GM12873 (cell line): ENCODE data around the gene SLC27A2.

Experiments
- CTCF ChIP-seq: IDR thresholded peaks from 2 replicates; pipeline ENCODE4 v1.5.1; 2012; ENCODE audit warnings: low read depth, mild to moderate bottlenecking, moderate library complexity, low read length, control low read depth; ENCODE audit not compliant: insufficient read depth; ENCODE audit errors: missing control alignments

SLC27A2 gene

GRCh38 chr15:50149090-50149489 lies 32.9 kb upstream of the SLC27A2 start:
- no peak for TF ChIP-seq CTCF

DNA sequence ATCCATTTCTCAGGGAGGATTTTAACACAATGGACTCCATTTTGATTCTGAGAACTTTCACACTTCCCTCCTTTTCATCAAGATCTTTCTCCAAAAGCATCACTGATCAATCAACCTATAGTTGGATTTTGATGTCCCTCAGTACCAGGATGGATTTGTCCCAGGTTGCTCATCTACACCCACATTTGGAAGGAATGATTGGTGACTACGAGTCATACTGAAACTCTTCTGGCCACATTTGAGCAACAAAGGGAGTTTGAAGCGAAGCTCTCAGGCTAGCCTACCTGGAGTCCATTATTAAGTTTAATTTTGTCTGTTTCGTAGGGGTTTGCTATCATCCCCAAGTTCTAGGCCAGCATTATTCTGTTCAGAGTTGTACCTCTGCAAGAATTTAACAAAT lies 31.6 kb upstream of the SLC27A2 start:
- TF ChIP-seq CTCF = no peak

GRCh38 chr15:50150851-50151250 lies 31.1 kb upstream of the SLC27A2 start:
- TF ChIP-seq CTCF = no peak

DNA sequence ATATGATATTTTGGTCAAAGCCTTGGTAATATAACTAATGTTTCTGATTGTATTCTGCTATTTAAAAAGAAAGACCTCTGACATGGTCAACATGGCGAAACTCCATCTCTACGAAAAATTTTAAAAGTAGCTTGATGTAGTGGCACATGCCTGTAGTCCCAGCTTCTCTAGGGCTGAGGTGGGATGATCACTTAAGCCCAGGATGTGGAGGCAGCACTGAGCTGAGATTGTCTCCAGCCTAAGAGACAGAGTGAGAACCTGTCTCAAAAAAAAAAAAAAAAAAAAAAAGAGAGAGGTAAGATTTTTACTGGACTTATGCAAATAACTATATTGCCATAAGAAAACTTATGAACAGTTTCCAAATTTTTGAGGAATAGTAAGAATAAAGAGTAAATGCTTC lies 30.5 kb upstream of the SLC27A2 start:
- TF ChIP-seq CTCF = no peak

DNA sequence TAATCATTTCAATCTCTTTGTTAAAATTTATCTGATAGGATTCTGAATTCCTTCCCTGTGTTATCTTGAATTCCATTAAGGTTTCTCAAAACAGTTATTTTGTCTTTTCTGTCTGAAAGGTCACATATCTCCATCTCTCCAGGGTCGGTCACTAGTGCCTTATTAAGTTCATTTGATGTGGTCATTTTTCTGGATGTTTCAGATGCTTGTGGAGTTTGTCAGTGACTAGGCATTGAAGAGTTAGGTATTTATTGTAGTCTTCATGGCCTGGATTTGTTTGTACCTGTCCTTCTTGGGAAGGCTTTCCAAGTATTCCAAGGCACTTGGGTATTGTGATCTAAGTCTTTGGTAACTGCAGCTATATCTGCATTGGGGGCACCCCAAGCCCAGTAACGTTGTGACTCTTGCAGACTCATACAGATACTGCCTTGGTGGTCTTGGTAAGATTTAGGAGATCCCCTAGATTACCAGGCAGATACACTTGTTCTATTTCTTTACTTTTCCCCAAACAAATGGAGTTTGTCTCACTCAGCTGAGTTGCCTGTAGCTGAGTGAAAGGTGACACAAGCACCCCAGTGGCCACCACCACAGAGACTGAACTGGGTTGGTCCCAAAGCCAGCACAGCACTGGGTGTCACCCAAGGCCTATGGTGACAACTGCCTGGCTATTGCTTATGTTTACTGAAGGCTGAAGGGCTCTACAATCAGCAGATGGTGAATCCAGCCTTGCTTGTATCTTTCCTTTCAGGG lies 18.9 kb upstream of the SLC27A2 start:
- TF ChIP-seq CTCF = no peak

DNA sequence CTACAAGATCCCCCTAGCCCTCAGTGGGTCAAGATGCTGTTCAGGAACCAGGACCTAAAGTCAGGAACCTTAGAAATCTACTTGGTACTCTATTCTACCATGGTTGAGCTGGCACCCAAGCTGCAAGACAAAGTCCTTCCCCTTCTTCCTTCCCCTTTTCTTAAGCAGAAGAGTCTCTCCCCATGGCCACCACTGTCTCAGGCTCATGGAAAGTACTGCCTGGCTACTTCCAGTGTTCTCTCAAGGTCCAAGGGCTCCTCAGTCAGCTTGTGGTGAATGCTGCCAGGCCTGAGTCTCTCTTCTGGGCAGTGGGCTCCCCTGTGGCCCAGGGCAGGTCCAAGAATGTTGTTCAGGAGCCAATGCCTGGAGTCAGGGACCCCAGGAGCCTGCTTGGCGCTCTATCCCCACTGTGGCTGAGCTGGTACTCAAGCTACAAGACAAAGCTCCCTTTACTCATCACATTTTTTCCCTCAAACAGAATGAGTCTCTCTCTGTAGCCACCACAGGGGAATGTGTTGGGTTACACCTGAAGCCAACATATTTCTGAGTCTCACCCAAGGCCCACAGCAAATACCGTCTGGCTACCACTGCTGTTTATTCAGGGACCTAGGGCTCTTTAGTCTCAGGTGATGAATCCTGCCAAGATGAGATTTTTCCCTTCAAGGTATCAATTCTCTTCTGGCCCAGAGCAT lies 18.1 kb upstream of the SLC27A2 start:
- no peak for TF ChIP-seq CTCF

DNA sequence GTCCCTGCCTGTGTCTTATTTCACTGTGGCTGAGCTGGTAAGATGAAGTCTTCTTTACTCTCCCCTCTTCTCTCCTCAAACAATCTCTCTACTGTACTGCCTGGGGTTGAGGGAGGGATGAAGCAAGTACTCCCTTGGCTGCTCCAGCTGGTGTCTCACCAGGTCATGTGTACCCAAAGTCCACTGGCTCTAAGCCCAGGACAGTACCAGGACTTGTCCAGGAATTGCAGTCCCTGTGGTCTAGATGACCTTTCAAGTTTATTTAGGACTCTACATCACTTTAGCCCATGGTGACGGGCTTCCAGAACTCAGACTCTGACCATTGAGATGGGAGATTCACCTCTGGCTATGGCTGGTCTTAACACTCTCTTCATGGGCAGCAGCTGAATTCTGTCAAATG lies 17.5 kb upstream of the SLC27A2 start:
- no peak for TF ChIP-seq CTCF
